Occipital lobe (tissue), 2 donors: ENCODE data around the gene PBX3. TPM values are rescaled to one million over a fixed set of nuclear protein-coding genes. Genes with fewer than 3 reads are reported as not detected.

ENCODE experiments used
- DNase-seq: peaks from one replicate; lab custom pipeline; 2025; lab: John Stamatoyannopoulos, UW
- total RNA-seq: library from RNA; depleted of rRNA; stranded (reverse); fragments of >200 nt; gene quantifications from one replicate; pipeline ENCODE4 v1.2.3, GENCODE V29; 2014

The PBX3 gene
- total RNA-seq, 1 donor from 2014 or later, result 14.3 TPM

DNA sequence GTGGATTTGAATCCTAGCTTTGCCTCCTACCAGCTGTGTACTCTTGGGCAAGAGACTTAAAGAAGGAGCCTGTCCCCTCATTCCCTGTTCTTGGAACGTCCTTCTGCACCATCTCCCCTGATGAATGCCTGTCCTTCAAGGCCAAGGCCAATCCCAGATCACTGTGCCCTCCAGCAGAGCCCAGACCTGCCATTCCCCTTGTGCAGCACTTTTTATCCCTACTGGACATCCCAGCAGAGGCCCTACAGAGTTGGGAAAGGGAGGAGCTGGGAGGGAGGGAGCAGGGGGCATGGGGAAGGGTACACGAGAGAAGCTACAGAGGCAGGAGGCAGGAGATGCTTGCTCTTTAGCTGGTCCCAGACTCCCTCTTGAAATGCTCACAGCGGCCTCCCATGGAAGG lies 223.9 kb downstream of the PBX3 start:
- no peak for DNase-seq

DNA sequence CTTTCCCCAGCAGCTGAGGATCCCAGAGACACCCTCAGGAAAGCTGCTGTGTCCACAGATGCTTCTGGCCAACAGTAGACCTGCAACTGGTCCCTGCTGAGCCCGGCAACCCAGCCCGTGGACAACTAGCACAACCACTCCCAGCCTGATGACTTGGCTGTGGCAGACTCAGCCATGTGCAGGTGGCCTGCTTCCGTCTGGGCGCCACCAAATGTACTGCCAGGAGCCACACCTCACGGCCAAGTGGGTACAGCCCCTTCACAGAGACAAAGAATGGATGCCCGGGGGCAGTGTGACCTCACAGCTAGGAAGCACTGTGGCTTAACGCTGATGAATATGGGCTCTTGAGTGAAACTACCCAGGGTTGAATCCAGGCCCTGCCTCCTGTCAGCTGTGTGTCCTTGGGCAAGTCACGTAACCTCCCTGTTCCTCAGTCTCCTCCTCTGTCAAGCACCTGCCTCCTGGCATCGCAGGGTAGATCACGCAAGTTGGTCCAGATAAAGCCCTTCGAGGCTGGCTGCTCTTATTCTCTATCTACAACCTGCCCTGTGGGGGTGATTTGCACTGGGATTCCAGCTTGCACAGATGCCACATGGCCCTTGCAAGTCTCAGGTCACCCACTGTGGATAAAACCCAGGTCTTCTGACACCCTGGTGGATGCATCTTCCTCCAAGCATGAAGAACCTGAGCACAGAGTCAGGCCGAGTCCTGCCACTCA lies 225.0 kb downstream of the PBX3 start:
- DNase-seq, result no peak

DNA sequence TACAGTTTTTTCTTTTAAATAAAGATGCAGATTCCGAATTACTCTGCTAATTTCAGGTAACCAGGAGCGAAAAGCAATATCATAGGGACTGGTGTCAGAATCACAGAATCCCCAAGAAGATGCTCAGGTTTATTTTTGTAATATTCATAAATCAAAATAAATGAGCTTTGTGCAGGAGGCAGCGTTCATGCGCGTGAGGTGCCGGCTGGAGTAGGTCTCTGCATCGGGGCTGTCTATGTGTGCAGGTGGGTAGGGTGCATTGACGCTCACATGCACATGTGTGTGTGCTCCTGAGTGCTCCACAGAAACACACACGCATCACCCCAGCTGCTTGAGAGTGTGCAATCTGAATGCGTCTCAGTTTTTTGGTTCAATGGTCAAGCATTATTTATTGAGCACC lies 226.4 kb downstream of the PBX3 start:
- DNase-seq, result no peak

DNA sequence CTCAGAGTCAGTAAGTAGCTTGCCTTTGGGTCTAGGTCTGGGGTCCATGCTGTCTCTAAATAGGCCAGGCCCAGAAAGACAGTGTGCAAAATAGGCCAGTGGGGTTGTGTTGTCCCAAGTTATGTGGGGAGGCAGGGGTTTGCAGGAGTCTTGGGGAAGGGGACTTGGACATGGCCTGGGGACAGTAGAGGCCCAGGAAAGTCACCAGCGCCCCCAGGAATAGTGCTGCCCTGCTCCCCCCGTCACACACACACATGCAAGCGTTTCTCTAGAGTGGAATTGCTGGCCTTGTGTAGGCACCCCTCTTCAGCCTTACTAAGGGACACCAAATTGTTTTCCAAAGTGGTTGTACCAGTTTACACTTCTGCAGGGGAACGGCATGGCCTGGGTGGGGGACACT lies 227.5 kb downstream of the PBX3 start:
- no peak for DNase-seq

DNA sequence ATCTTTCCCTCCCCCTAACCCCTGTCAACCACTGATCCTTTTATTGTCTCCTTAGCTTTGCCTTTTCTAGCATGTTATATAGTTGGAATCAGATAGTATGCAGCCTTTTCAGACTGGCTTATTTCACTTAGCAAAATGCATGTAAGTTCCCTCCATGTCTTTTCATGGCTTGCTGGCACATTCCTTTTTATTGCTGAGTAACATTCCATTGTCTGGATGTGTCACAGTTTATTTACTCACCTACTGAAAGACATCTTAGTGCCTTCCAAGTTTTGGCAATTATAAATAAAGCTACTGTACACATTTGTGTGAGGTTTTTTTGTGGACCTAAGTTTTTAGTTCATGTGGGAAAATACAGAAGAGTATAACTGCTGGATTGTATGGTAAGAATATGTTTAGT lies 230.1 kb downstream of the PBX3 start:
- DNase-seq, result no peak

DNA sequence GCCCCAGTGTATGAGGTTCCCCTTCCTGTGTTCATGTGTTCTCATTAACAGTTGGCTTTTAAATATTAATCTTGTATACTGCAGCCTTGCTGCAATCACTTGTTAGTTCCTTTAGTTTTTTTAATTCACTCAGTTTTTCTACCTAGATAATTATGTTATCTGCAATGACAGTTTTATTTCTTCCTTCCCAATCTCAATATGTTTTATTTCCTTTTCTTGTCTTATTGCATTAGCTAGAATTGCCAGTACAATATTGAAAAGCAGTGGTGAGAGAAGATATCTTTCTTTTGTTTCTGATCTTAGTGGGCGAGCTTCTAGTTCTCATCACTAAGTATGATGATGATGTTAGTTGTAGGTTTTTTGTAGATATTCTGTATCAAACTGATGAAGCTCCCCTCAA lies 232.2 kb downstream of the PBX3 start:
- DNase-seq, result no peak

DNA sequence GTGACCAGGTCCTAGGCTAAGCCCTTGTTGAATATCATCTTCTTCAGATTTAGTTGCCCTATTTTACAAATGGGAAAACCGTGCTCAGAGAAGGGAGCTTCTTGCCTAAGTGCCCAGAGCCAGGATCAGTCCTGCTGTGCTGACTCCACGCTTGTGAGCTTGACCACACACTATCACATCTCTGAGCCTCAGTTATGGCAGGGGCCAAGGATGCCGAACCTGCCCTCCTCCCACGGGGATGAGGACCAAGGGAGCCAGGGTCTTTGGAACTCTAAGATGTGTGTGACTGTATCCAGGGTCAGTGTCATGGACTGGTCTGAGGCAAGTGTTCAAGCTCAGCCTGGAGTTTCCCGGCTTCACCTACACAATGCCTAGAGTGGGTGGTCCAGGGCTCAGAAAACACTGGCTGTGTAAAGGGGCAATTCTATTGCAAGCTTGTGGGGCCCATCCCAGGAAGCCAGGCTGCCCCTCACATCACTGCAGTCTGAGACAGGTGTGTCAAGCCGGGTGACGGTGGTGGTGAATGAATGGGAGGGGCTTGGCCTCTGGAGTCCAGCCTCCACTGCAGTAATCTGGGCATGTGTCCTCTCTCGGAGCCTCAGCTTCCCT lies 235.7 kb downstream of the PBX3 start:
- no peak for DNase-seq

DNA sequence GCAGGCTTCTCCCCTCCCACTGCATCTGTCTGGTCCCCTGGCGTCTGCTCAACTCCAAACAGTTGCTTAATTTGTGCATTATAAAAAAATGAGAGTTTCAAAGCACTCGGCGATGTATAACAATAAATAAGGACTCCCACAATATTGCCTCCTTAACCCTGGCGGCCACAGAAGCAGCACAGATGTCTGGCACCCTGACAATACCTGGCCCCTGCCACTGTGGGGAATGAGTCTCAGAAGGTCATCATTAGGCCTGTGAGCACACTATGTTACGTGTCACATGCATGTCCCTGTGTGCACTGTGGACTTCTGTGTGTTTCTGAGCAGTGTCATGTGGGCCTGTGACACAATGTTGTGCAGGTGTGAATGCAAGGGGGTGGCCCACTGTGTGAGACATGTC lies 236.5 kb downstream of the PBX3 start:
- no peak for DNase-seq

DNA sequence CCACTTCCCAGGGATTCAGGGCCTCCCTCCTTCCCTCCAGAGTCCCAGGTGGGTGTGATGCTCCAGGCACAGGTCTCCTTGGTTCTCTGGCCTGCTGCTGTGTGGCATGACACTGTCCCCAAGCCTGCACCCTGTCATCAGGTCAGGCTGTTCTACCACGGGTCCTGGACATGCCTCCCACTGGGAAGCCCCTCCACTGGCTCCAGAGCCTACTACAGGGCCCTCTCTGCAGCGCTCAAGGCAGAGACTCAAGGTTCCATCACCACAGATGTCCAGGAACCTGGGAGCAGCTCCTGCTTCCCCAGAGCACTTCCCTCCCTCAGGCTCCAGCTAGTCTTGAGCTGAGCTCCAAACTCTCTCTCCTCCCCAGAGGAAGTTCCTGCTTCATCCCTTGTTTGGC lies 237.3 kb downstream of the PBX3 start:
- DNase-seq, result no peak

DNA sequence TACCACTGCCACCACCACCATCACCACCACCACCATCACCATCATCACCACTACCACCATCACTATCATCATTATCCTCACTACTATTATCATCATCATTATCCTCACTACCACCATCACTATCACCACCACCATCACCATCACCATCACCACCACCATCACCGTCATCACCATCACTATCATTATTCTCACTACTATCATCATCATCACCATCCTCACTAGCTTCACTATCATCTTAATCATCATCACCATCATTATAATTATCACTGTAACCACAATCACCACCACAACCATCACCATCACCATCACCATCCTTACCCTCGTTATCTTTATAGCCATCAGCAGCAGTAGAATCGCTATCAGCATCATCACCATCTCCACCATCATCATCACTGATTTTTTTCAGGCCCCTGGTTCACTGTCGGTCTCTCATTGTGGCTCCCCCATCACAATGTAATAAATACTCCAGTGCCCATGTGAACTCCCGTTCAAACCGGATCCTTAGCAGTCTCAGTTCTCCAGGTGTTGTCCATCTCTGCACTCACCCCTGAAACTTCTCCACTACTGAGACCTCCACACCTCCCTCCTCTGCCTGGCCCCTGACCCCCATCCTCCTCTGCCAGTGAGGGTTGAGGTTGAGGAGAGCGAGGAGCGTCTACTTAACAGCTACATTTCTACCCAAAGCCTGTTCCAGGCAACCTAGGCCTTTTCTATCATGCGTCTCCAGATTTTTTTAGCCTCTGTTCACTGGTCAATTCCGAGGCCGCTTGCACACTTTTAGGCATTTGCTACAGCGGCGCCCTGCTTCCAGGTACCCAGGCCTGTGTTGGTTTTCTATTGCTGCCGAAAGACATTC lies 238.2 kb downstream of the PBX3 start:
- DNase-seq, result no peak

DNA sequence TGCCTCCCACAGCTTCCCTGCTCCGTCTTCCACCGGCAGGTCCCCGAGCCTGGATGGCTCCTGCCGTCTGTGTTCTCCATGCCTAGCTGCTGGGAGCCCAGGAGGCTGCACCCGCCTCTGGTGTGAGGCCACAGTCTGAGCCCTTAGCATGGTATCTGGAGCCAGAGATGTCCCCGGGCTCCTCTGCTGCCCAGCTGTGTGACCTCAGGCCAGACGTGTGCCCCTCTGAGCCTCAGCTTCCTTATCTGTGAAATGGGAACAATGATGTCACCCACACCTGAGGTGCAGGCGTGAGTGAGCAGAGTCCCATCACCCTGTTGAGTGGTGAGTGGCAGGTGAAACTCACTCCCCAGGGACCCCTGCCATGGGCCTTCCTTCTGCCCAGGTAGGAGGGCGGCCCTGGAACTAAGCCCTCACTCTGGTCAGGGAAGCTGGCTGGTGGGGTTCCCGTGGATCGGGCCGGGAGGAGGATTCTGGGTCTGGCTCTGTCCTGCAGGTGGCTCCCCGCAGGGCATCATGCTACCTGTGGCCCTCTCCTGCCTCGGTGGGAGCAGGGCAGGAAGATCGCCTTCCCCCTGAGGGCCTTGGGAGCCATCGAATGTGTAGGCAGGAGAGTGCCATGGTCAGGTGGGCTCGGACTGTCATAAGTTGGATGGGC lies 239.0 kb downstream of the PBX3 start:
- no peak for DNase-seq

DNA sequence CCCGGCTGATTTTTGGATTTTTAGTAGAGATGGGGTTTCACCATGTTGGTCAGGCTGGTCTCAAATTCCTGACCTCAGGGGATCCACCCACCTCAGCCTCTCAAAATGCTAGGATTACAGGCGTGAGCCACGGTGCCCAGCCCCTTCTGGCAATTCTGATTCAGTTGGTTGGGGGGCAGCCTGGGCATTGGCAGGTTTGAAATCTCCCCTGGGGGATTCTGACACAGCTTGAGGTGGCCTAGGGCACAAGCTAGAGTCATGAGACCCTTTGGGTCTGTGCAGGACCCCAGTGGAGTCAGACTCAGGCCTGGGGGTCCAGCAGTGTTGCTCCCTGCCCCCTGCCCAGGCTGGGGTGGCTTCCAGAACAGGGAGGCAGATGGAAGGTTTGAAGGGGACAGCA lies 239.8 kb downstream of the PBX3 start:
- no peak for DNase-seq

DNA sequence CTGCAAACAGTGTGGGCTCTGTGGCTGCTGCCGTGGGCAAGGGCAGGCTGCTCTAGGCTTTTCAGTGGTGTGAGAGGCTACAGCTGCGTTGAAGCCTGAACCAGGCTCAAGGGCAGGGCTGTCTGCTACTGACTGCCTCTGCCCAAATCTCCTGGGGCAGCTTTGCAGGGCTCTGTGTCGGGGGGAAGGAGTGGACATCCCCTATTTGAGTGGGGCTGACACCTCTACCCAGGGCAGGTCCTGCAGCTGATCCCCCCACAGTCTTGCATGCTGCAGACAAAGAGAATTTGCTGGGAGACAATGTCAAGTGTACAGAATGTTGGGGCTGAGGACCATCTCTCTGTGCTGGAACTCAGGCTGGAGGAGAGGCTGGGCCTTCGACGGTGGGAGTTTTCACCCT lies 240.2 kb downstream of the PBX3 start:
- no peak for DNase-seq

DNA sequence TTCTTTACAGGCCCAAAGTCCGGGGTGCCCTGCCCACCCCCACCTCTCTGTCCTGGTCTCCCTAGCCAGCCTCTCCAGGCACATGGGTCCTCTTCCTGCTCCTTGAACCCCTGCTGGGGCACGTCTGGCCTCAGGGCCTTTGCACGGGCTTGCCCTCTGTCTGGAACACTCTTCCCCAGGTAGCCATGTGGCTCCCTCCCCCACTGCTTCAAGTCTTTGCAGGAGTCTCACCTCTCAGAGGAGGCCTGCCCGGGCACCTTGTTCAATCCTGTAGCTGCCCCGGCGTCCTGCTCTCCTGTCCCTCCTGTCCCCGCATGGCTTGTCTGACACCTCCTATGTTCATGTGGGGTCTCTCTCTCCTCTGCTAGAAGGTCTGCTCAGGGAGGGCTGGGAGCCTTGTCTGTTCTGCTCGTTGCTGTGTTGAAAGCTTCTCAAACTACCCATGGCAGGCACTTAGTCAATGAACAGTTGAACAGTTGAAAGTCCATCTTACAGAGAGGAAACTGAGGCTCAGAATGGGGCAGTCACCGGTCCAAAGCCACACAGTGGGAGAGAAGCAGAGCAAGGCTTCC lies 241.4 kb downstream of the PBX3 start:
- DNase-seq, result no peak

DNA sequence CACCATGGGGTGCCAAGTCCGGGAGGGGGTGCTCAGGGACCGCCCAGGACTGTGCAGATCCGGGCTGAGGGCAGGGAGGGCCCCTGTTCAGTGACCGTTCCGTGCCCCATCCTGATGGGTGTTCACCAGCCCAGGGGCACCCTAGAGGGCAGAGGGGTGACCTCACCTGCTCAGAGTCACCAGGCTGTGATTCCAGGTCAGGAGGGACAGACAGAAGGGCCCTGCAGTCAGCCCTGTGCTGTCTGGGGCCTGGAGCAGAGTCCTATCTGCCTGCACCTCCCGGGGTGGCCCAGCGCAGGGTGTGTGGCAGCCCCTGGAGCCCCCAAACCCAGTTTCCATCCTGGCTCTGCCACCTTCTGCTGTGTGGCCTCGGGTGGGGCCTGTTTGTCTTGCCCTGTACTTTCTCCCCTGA lies 241.9 kb downstream of the PBX3 start:
- DNase-seq, result no peak

DNA sequence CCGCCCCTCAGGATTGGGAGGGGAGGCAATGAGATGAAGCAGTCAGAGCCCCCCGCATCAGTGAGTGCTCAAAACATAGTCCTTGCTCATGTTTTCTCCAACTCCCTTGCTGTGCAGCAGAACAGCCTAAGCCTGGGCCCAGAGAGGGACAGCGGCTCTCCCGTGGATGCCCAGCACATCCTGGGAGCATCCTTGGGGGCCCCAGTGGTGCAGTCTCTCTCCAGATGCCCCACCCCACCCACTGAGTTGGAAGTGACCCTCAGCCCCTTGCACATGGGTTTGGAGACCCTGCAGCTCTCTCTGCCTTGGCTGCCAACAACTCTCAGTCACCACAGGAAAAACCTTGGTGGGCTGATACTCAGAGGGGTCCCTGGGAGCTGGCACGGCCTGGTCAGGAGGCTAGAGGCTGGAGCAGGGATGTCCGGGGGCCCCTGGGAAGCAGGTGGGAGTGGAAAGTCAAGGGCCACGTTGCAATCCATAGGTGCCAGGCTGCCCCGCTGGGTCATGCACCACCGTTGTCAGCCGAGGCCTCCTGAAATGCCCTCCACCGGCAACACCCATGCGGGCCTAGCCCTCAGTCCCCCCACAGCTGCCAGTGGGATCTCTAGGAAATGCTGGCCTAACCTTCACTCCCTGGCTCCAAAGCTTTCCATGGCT lies 242.5 kb downstream of the PBX3 start:
- no peak for DNase-seq

DNA sequence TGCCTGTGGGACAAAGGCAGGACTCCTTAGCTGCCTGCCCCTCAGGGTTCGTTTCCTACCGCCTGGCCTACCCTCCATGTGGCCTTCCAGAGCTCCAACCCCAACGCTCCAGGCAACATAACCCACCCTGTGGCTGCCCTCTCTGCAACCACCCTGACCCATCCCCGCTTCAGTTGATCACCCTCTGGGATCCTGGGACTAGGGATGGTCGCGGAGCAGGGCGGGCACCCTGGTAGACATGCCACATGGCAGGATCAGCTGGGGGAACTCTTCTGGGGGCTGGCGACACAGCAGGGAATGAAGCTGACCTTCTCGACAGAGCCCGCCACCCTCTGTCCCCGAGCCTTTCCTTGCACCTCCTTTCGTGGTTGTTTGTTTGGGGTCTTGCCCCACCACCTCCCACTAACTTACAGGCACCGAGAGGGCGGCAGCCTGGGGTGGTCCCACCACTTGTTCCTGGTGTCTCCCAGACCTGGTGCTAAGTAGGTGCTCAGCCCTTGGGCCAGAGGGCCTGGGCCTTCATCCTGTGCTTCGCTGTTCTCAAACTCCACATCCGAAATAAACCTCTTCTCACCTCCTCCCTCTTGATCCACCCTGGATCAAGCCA lies 243.1 kb downstream of the PBX3 start:
- DNase-seq, result no peak

DNA sequence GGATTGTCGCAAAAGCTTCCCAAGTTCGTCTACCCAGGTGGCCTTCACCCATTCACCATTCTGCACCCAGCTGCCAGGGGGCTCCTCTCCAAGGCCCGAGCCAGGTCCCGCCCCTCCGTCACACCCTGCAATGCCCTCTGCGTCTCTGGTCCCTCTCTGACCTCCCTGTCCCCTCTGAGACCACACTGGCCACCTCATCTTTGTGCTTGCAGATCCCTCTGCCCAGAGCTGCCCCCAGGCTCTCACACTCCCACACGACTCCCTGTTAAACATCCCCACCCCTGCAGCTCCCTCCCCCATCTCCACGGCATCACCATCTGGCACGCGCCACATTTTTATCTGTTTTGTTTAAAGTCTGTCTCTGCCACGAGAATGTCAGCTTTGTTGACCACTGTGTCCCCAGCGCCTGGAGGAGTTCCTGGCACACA lies 243.6 kb downstream of the PBX3 start:
- no peak for DNase-seq

DNA sequence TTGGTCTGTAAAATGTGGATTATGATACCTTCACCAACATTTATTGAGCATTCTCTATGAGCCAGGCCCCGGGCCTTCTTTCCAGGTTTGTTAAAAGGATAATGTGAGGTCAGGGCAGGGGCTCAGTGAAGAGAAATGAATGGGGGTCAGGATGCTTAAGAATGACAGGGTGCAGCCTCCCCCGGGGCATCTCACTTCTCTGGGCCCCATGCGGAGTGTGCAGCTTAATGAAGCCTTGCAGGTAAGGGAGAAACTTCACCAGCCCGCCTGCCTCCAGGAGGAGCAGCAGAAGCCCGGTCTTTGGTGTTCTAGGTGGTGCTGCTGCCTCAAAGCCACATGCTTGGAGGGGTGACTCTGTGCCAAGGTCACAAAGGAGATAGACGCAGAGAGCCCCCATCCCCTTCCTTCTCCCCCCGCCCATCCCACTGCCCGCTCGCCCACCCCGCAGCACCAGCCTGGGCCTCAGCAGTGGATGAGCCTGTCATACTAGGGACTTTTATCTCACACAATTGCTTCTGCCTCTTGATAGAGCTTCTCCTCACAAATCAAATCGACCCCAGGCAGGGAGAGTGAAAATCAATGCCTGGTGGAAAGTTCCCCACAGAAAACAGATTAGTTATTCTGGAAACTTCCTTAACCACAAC lies 244.8 kb downstream of the PBX3 start:
- no peak for DNase-seq

DNA sequence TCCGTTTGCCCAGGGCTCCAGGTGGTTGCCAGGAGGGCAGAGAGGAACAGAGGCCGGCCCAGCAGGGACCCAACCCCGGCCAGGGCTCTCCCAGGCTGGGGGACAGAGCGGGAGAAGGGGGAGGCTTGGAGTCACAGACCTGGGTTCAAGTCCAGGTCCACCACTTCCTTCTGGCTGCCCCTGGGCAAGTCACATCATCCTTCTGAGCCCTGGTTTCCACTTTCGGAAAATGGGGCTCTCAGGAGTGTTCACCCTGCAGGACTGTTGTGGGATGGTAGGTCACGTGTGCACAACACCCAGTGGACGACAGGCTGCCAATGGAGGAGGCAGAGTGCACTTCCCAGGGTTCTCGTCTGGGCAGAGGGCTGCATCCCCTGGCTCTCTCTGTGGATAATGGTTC lies 245.4 kb downstream of the PBX3 start:
- DNase-seq, result no peak
